ENCODE data around the gene PNMT. TPM values are rescaled to one million over a fixed set of nuclear protein-coding genes. Genes with fewer than 3 reads are reported as not detected.

Gene PNMT
- total RNA-seq, 1 donor from 2014 or later: 3.9 TPM

DNA sequence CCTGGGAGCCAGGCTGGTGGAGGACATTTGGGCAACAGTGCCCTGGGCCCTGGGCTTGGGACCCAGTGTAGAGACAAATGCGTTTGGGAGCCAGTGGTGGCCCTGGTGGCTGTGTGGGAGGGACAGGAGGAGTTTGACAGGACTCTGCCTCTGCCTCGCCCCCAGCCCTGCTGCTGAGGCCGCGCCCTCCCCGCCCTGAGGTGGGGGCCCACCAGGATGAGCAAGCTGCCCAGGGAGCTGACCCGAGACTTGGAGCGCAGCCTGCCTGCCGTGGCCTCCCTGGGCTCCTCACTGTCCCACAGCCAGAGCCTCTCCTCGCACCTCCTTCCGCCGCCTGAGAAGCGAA is 15.0 kb upstream of the PNMT start:
- Histone ChIP-seq H3K27me3 (ENCODE audit: low read depth) (no peaks in the 10 kb centered on the region), H3K27ac (peak overlapping the region; percentile 34), H3K36me3 (peaks cover 39% of the 10 kb centered on the region), H3K4me3 (no peak overlapping the region), H3K9me3 (no peaks in the 10 kb centered on the region), H3K4me1 (peaks cover 36% of the 10 kb centered on the region)
- intact Hi-C loops (cut with DNase I): no loop called here
- TF ChIP-seq, protein P1, sequence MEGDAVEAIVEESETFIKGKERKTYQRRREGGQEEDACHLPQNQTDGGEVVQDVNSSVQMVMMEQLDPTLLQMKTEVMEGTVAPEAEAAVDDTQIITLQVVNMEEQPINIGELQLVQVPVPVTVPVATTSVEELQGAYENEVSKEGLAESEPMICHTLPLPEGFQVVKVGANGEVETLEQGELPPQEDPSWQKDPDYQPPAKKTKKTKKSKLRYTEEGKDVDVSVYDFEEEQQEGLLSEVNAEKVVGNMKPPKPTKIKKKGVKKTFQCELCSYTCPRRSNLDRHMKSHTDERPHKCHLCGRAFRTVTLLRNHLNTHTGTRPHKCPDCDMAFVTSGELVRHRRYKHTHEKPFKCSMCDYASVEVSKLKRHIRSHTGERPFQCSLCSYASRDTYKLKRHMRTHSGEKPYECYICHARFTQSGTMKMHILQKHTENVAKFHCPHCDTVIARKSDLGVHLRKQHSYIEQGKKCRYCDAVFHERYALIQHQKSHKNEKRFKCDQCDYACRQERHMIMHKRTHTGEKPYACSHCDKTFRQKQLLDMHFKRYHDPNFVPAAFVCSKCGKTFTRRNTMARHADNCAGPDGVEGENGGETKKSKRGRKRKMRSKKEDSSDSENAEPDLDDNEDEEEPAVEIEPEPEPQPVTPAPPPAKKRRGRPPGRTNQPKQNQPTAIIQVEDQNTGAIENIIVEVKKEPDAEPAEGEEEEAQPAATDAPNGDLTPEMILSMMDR (IDR thresholded peaks at IDR 0.05): no peak
- DNase-seq (no peak), ATAC-seq (no peak)

DNA sequence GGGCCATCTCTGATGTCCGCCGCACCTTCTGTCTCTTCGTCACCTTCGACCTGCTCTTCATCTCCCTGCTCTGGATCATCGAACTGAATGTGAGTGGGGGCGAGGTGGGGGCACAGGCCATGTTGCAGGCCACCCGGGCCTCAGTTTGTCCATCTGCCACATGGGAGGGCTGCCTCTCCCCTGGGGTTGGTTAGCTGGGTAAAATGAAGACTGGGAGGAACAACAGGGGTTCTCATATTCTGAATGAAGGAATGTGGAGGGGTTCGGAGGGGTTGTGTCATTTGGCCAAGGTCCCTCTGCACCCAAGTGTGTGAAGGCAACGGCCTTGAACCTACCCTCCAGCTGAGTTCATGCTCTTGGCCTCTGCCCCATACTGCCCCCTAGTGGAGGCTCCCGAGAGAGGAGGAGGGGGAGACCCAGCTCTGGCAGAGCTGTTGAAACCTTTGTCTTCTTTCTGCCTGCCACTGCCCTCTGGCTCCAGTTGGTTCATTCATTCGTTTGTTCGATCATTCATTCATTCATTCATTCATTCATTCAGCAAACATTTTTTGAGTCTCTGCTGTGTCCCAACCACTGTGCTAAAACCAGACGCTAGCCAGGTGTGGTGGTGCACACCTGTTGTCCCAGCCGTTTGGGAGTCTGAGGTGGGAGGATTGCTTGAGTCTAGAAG is 14.5 kb upstream of the PNMT start:
- TF ChIP-seq, protein P1 (IDR thresholded peaks at IDR 0.05): peak; percentile 86
- ATAC-seq (peak; percentile 78 to 84), DNase-seq (peak; percentile 80)
- intact Hi-C loops (cut with DNase I): no loop called here
- no peaks in the 10 kb centered on the region for H3K27me3 ChIP-seq (ENCODE audit: low read depth)
- no peaks in the 10 kb centered on the region for H3K9me3 ChIP-seq
- H3K4me1 ChIP-seq: peaks cover 36% of the 10 kb centered on the region
- no peak overlapping the region for H3K4me3 ChIP-seq
- peaks cover 44% of the 10 kb centered on the region for H3K36me3 ChIP-seq
- peak overlapping the region; percentile 34 for H3K27ac ChIP-seq

DNA sequence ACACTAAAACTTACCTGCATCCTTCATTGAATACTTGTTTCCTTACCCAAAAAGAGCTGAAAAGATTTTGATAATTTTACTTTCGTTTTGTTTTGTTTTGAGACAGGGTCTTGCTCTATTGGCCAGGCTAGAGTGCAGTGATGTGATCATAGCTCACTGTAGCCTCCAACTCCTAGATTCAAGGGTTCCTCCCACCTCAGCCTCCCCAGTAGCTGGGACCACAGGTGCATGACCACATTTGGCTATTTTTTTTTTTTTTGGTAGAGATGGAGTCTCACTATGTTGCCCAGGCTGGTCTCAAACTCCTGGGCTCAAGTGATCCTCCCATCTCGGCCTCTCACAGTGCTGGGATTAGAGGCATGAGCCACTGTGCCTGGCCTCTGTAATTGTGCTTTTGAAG is 13.1 kb upstream of the PNMT start:
- Histone ChIP-seq H3K36me3 (peaks cover 54% of the 10 kb centered on the region), H3K27ac (no peak overlapping the region), H3K4me1 (peaks cover 46% of the 10 kb centered on the region), H3K9me3 (no peaks in the 10 kb centered on the region), H3K27me3 (ENCODE audit: low read depth) (no peaks in the 10 kb centered on the region), H3K4me3 (no peak overlapping the region)
- DNase-seq: no peak
- intact Hi-C loops (cut with DNase I): no loop called here
- TF ChIP-seq, protein P1 (IDR thresholded peaks at IDR 0.05): no peak
- no peak for ATAC-seq

DNA sequence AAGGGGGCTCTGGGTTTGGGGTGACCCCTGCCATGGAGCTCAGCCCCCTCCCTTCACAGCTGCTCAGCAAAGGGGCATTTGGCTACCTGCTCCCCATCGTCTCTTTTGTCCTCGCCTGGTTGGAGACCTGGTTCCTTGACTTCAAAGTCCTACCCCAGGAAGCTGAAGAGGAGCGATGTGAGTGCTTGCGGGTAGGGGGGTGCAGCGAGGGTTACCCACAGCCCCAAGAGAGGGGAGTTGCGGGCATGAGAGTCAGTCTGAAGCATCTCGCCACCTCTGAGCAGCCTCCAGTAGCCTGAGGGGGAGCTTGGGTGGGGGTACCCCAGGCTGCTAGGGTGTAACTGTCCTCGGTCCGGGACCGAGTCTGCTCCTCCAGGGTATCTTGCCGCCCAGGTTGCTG is 9.9 kb upstream of the PNMT start:
- Histone ChIP-seq H3K27me3 (ENCODE audit: low read depth) (no peaks in the 10 kb centered on the region), H3K36me3 (peaks cover 84% of the 10 kb centered on the region), H3K4me3 (peak overlapping the region; percentile 2), H3K9me3 (no peaks in the 10 kb centered on the region), H3K27ac (peak overlapping the region; percentile 85), H3K4me1 (peaks cover 55% of the 10 kb centered on the region)
- TF ChIP-seq, protein P1 (IDR thresholded peaks at IDR 0.05): no peak
- intact Hi-C loops (cut with DNase I): no loop called here
- no peak for DNase-seq
- no peak for ATAC-seq

DNA sequence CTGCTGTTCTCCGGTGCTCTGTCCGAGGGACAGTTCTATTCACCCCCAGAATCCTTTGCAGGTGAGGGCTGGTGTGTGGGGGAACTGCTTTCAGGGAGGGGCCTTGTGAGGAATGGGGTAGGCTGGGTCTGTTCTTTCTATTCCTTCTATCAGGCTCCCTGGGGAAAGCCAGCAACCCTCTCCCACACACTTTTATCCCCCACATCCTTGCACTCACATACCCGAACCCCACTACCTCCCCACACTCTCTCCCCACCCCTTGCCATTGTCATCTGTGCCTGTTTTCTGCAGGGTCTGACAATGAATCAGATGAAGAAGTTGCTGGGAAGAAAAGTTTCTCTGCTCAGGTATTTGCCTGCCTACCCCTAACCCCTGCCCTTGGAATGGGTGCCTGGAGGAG is 9.5 kb upstream of the PNMT start:
- H3K4me3 ChIP-seq: peak overlapping the region; percentile 2
- H3K27me3 ChIP-seq (ENCODE audit: low read depth): no peaks in the 10 kb centered on the region
- ATAC-seq (no peak), DNase-seq (no peak)
- peaks cover 55% of the 10 kb centered on the region for H3K4me1 ChIP-seq
- intact Hi-C loops (cut with DNase I): no loop called here
- H3K36me3 ChIP-seq: peaks cover 84% of the 10 kb centered on the region
- H3K27ac ChIP-seq: peak overlapping the region; percentile 85
- TF ChIP-seq, protein P1 (IDR thresholded peaks at IDR 0.05): no peak
- no peaks in the 10 kb centered on the region for H3K9me3 ChIP-seq
